Mammary epithelial cell (primary cell): Measurements from ENCODE around the gene BCHE.

ENCODE experiments used
- CTCF ChIP-seq, 2 donors: IDR thresholded peaks in 1 of 2; conservative IDR thresholded peaks in 1 of 2; 2 replicates each; pipeline ENCODE4 v1.5.1; 2011 to 2012; ENCODE audit warnings: inconsistent platforms in 2 of 2, low read length in 2 of 2, mild to moderate bottlenecking in 2 of 2, control low read depth in 1 of 2, low read depth in 1 of 2; ENCODE audit not compliant: insufficient read depth in 1 of 2; ENCODE audit errors: extremely low read depth in 1 of 2
- EZH2 ChIP-seq: IDR thresholded peaks from 2 replicates; pipeline ENCODE4 v1.6.1; 2012; ENCODE audit warnings: low read length, inconsistent platforms, borderline replicate concordance

GRCh38 chr3:165827233-165827632 is 10.0 kb downstream of the BCHE start:
- TF ChIP-seq EZH2 (no peak), CTCF (conservative IDR thresholded peaks at IDR 0.05 in 1 of 2, IDR thresholded peaks at IDR 0.05 in 1 of 2; ENCODE audit: extremely low read depth in 1 of 2, insufficient read depth in 1 of 2, low read depth in 1 of 2, low read length in 2 of 2) (no peak)
